Renal cortex interstitium (tissue), 11 donors: ENCODE measurements around the gene HSD11B2. TPM values are rescaled to one million over a fixed set of nuclear protein-coding genes. Genes with fewer than 3 reads are reported as not detected.

Source experiments
- DNase-seq, 11 donors: peaks; one replicate each; pipeline ENCODE4 v3.0.0-alpha.2; 2013; ENCODE audit warnings: low read depth in 9 of 11, low spot score in 4 of 11; ENCODE audit errors: extremely low read depth in 1 of 11
- polyA plus RNA-seq, 3 donors: library from polyadenylated mRNA; unstranded; fragments of 120-200 nt; gene quantifications; one replicate each; pipeline ENCODE4 v1.2.1, GENCODE V29; 2013; ENCODE audit not compliant: insufficient read length in 3 of 3

HSD11B2 gene
- polyA plus RNA-seq, 3 donors, result 35.1 to 64.6 (median 42.7) TPM

GRCh38 chr16:67426950-67427349 is 4.0 kb upstream of the HSD11B2 start:
- no peak for DNase-seq

GRCh38 chr16:67428146-67428731 is 2.7 kb upstream of the HSD11B2 start:
- peak in 5 of 11 donors; percentile 64 to 76 (median 67) for DNase-seq

GRCh38 chr16:67429053-67429798 is 1.7 kb upstream of the HSD11B2 start:
- DNase-seq, result no peak

GRCh38 chr16:67429799-67430503 is 970 bp upstream of the HSD11B2 start:
- no peak for DNase-seq

- DNase-seq, result peak in 2 of 11 donors; percentile 35 to 36
Observed at GRCh38 chr16:67430504-67430976, 381 bp upstream of the HSD11B2 start.

GRCh38 chr16:67431775-67432505 is 1.0 kb downstream of the HSD11B2 start:
- DNase-seq, result peak in 4 of 11 donors; percentile 31 to 51 (median 38)

GRCh38 chr16:67432506-67432890 is 1.6 kb downstream of the HSD11B2 start:
- no peak for DNase-seq

GRCh38 chr16:67433131-67433719 is 2.3 kb downstream of the HSD11B2 start:
- no peak for DNase-seq

- no peak for DNase-seq
Observed at GRCh38 chr16:67435758-67436164, 4.8 kb downstream of the HSD11B2 start.

GRCh38 chr16:67436640-67437193 is 5.8 kb downstream of the HSD11B2 start:
- DNase-seq, result no peak

- no peak for DNase-seq
Observed at GRCh38 chr16:67437513-67437912, 6.6 kb downstream of the HSD11B2 start.

GRCh38 chr16:67438098-67438791 is 7.3 kb downstream of the HSD11B2 start:
- no peak for DNase-seq

- DNase-seq, result no peak
Observed at GRCh38 chr16:67438824-67439393, 8.0 kb downstream of the HSD11B2 start.

GRCh38 chr16:67441271-67441753 is 10.4 kb downstream of the HSD11B2 start:
- no peak for DNase-seq

- DNase-seq, result no peak
Observed at GRCh38 chr16:67441907-67442306, 11.0 kb downstream of the HSD11B2 start.

- no peak for DNase-seq
Observed at GRCh38 chr16:67442581-67443255, 11.8 kb downstream of the HSD11B2 start.

GRCh38 chr16:67443265-67443664 is 12.3 kb downstream of the HSD11B2 start:
- DNase-seq, result no peak
